ENCODE measurements around the gene IL6ST.

GRCh38 chr5:55919625-55920024, 75.1 kb downstream of the IL6ST start:
- TF ChIP-seq DPF2 (IDR thresholded peaks at IDR 0.05) (no peak), SIN3A (IDR thresholded peaks at IDR 0.05; ENCODE audit: low read depth, low read length) (no peak), SKIL (IDR thresholded peaks at IDR 0.05; ENCODE audit: low read depth, poor library complexity, severe bottlenecking) (no peak), RAD21 (IDR thresholded peaks at IDR 0.05; ENCODE audit: insufficient read depth, low read depth, low read length) (no peak), LARP7 (IDR thresholded peaks at IDR 0.05) (no peak), ZNF384 (IDR thresholded peaks at IDR 0.05; ENCODE audit: borderline replicate concordance, low read depth, low read length) (no peak)
